OCI-LY1 (cell line): ENCODE measurements around the gene PIR.

Experiments used
- H2AFZ ChIP-seq: fragments of 200-600 bp; sonication (generic), shearing (Covaris generic); 2 replicates; pipeline ENCODE4 v1.6.0; 2014; ENCODE audit warnings: antibody characterized with exemption, mild to moderate bottlenecking, low read length
- H3F3A ChIP-seq: fragments of 200-600 bp; sonication (generic), shearing (Covaris generic); 2 replicates; pipeline ENCODE4 v1.6.0; 2014; ENCODE audit warnings: mild to moderate bottlenecking, antibody characterized with exemption, low read length, moderate library complexity; ENCODE audit not compliant: insufficient read depth
- H3K27ac ChIP-seq: fragments of 200-600 bp; sonication (generic); 2 replicates; pipeline ENCODE4 v1.5.1; 2014; ENCODE audit warnings: low read length, mixed run types, mild to moderate bottlenecking, low read depth; ENCODE audit not compliant: poor library complexity, severe bottlenecking
- H3K27me3 ChIP-seq: fragments of 200-600 bp; sonication (generic); 2 replicates; pipeline ENCODE4 v1.6.0; 2014; ENCODE audit warnings: antibody characterized with exemption, mild to moderate bottlenecking, low read length, moderate library complexity; ENCODE audit not compliant: insufficient read depth
- H3K36me3 ChIP-seq: fragments of 200-600 bp; sonication (generic); 2 replicates; pipeline ENCODE4 v1.6.1; 2014; ENCODE audit warnings: mild to moderate bottlenecking, antibody characterized with exemption, low read length, moderate library complexity, mixed read lengths; ENCODE audit not compliant: insufficient read depth
- H3K4me1 ChIP-seq: fragments of 200-600 bp; sonication (generic); 2 replicates; pipeline ENCODE4 v1.5.1; 2014; ENCODE audit warnings: mild to moderate bottlenecking, low read length, moderate library complexity; ENCODE audit not compliant: insufficient read depth, severe bottlenecking
- H3K4me2 ChIP-seq: fragments of 200-600 bp; sonication (generic), shearing (Covaris generic); 2 replicates; pipeline ENCODE4 v1.6.1; 2014; ENCODE audit warnings: low read length
- H3K4me3 ChIP-seq: fragments of 200-600 bp; sonication (generic); 2 replicates; pipeline ENCODE4 v1.5.1; 2014; ENCODE audit warnings: low read length, low read depth, mild to moderate bottlenecking, mixed read lengths; ENCODE audit not compliant: poor library complexity, severe bottlenecking
- H3K79me2 ChIP-seq: fragments of 200-600 bp; shearing (Covaris generic); 2 replicates; pipeline ENCODE4 v1.6.1; 2016; ENCODE audit warnings: mixed run types, low read length, mixed read lengths; ENCODE audit not compliant: insufficient read depth
- H3K9ac ChIP-seq: fragments of 200-600 bp; sonication (generic), shearing (Covaris generic); 2 replicates; pipeline ENCODE4 v1.6.1; 2014; ENCODE audit warnings: mild to moderate bottlenecking, low read length, mixed read lengths
- H3K9me2 ChIP-seq: fragments of 200-600 bp; sonication (generic), shearing (Covaris generic); 2 replicates; pipeline ENCODE4 v1.6.1; 2014; ENCODE audit warnings: low read depth, mild to moderate bottlenecking, low read length, mixed read lengths
- H3K9me3 ChIP-seq: fragments of 200-600 bp; shearing (Covaris generic); 2 replicates; pipeline ENCODE4 v1.6.1; 2014; ENCODE audit warnings: low read length, mixed read lengths
- H4K20me1 ChIP-seq: fragments of 200-600 bp; sonication (generic), shearing (Covaris generic); 2 replicates; pipeline ENCODE4 v1.6.0; 2016; ENCODE audit warnings: mild to moderate bottlenecking, low read length; ENCODE audit not compliant: insufficient read depth
- EZH2 ChIP-seq: fragments of 200-600 bp; sonication (generic), shearing (Covaris generic); IDR thresholded peaks from 2 replicates; pipeline ENCODE4 v1.8.0; 2017; ENCODE audit warnings: borderline replicate concordance, mixed run types, mild to moderate bottlenecking, antibody characterized with exemption, low read length, moderate library complexity, mixed read lengths
- TF ChIP-seq, protein P1 (sequence below): fragments of 200-600 bp; sonication (generic), shearing (Covaris generic); IDR thresholded peaks from 2 replicates; pipeline ENCODE4 v1.5.1; 2017; ENCODE audit warnings: mild to moderate bottlenecking, antibody characterized with exemption, low read length, moderate library complexity, mixed read lengths

PIR gene

DNA sequence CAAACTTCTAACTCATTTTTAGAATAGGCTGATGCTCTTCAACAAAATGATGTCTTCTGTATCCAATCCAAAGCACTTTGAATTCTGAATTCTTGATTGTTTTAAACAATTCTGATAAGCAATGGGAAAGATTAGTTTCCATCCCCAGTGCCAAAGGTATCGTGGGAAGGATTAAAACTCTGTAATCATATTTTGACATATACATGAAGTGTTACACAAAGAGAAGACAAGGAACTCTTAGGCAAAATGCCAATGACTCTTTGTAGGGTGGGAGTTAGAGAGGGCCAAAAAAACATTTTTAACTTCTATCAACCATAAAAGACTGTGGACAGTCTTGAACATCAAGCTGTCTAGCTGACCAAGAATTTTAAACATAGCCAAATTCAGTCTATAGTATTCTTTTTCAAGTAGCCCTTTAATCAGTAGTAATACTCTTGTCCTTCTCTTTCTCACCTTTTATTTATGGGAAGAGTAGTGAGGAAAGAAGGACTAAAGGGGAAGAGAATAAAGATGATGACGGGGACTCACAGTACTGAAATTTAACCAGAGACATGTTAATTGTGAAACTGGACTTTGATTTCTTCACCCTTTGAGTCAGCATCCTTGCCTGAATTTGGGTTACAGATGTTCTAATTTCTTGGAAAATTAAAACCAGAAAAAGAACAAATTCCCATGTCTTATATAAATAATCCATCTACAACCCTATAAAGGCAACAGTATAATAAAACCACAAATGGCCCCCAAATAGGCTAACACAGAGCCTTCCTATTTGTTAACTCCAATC, 57.1 kb downstream of the PIR start:
- Histone ChIP-seq H3K9me3 (no peaks in the 10 kb centered on the region), H3K4me1 (no peaks in the 10 kb centered on the region), H3K36me3 (no peaks in the 10 kb centered on the region), H3K27ac (no peak overlapping the region), H3K27me3 (no peaks in the 10 kb centered on the region), H3K9ac (no peak overlapping the region), H3K4me3 (no peak overlapping the region), H4K20me1 (no peaks in the 10 kb centered on the region), H3K79me2 (no peaks in the 10 kb centered on the region), H2AFZ (no peak overlapping the region), H3K4me2 (no peak overlapping the region), H3F3A (no peaks in the 10 kb centered on the region), H3K9me2 (no peaks in the 10 kb centered on the region)
- TF ChIP-seq, protein P1, sequence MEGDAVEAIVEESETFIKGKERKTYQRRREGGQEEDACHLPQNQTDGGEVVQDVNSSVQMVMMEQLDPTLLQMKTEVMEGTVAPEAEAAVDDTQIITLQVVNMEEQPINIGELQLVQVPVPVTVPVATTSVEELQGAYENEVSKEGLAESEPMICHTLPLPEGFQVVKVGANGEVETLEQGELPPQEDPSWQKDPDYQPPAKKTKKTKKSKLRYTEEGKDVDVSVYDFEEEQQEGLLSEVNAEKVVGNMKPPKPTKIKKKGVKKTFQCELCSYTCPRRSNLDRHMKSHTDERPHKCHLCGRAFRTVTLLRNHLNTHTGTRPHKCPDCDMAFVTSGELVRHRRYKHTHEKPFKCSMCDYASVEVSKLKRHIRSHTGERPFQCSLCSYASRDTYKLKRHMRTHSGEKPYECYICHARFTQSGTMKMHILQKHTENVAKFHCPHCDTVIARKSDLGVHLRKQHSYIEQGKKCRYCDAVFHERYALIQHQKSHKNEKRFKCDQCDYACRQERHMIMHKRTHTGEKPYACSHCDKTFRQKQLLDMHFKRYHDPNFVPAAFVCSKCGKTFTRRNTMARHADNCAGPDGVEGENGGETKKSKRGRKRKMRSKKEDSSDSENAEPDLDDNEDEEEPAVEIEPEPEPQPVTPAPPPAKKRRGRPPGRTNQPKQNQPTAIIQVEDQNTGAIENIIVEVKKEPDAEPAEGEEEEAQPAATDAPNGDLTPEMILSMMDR = no peak
- no peak for TF ChIP-seq EZH2

DNA sequence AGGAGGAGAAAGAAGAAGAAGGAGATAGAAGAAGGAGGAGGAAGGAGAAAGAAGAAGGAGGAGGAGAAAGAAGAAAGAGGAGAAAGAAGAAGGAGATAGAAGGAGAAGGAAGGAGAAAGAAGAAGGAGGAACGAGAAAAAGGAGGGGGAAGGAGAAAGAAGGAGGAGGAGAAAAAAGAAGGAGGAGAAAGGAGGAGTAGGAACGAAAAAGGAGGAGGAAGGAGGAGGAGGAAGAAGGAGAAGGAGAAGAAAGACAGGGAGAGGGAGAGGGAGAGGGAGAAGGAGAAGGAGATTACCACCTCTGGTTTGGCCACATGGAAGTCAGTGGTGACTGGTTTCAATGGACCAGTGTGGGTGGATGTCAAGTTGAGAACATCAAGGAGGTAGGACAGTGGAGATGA, 58.9 kb downstream of the PIR start:
- H3K4me2 ChIP-seq = no peak overlapping the region
- no peaks in the 10 kb centered on the region for H3K79me2 ChIP-seq
- H3K36me3 ChIP-seq = no peaks in the 10 kb centered on the region
- TF ChIP-seq, protein P1 = no peak
- no peak for TF ChIP-seq EZH2
- no peaks in the 10 kb centered on the region for H3F3A ChIP-seq
- no peak overlapping the region for H3K27ac ChIP-seq
- H3K9me3 ChIP-seq = no peaks in the 10 kb centered on the region
- no peaks in the 10 kb centered on the region for H4K20me1 ChIP-seq
- no peak overlapping the region for H2AFZ ChIP-seq
- H3K4me3 ChIP-seq = no peak overlapping the region
- no peak overlapping the region for H3K9ac ChIP-seq
- H3K9me2 ChIP-seq = no peaks in the 10 kb centered on the region
- no peaks in the 10 kb centered on the region for H3K4me1 ChIP-seq
- H3K27me3 ChIP-seq = no peaks in the 10 kb centered on the region

DNA sequence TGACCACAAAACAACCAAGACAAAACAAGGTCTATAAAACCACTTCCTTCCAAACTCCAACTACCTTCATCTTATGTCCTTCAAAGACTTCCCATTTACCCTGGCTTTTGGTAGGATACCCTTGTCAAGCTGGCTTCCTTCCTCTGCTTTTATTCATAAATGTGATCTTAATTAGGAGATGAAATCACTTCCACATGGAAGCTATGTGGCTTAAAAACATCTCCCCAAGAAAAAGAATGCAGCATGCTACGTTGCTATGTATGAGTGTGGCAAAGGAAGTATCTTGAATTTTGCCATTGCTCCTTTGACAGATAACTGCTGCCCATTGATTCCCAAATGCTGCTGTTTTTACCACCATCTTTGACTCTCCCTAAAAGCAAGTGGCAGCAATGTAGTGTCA, 62.5 kb downstream of the PIR start:
- Histone ChIP-seq H3F3A (no peaks in the 10 kb centered on the region), H3K79me2 (no peaks in the 10 kb centered on the region), H4K20me1 (no peaks in the 10 kb centered on the region), H2AFZ (no peak overlapping the region), H3K9me2 (no peaks in the 10 kb centered on the region), H3K4me1 (no peaks in the 10 kb centered on the region), H3K27me3 (no peaks in the 10 kb centered on the region), H3K4me2 (no peak overlapping the region), H3K9me3 (no peaks in the 10 kb centered on the region), H3K27ac (no peak overlapping the region), H3K36me3 (no peaks in the 10 kb centered on the region), H3K9ac (no peak overlapping the region), H3K4me3 (no peak overlapping the region)
- no peak for TF ChIP-seq EZH2
- TF ChIP-seq, protein P1 = no peak
